Gastroesophageal sphincter (tissue), 4 donors: ENCODE results near the gene IREB2. TPM values are rescaled to one million over a fixed set of nuclear protein-coding genes. Genes with fewer than 3 reads are reported as not detected.
"Not testable (repeated sequence)": the region's sequence is repeated elsewhere in the genome, so short reads cannot be mapped to it uniquely, and the experiment has no call there.

Experiments used
- ATAC-seq: fragments of 150-250 bp; one replicate; pipeline ENCODE4 v1.9.1; 2016; ENCODE audit warnings: mild to moderate bottlenecking, moderate library complexity
- H3K27ac ChIP-seq, 4 donors: fragments of 200-600 bp; sonication (generic) in 3 of 4; 1 replicate in 3 of 4; 2 replicates in 1 of 4; pipeline ENCODE4 v1.5.1; 2016 to 2019
- H3K27me3 ChIP-seq: fragments of 200-600 bp; sonication (generic); one replicate; pipeline ENCODE4 v1.5.1; 2019
- H3K36me3 ChIP-seq, 2 donors: fragments of 200-600 bp; sonication (generic); one replicate each; pipeline ENCODE4 v1.5.1; 2019; ENCODE audit warnings: control low read depth in 1 of 2
- H3K4me1 ChIP-seq, 3 donors: fragments of 200-600 bp; sonication (generic); 1 replicate in 2 of 3; 2 replicates in 1 of 3; pipeline ENCODE4 v1.5.1; 2016 to 2019; ENCODE audit warnings: control low read depth in 2 of 3
- H3K4me3 ChIP-seq, 2 donors: fragments of 200-600 bp; sonication (generic); one replicate each; pipeline ENCODE4 v1.5.1; 2019; ENCODE audit warnings: mild to moderate bottlenecking in 1 of 2, moderate library complexity in 1 of 2
- H3K9me3 ChIP-seq, 3 donors: fragments of 200-600 bp; sonication (generic); one replicate each; pipeline ENCODE4 v1.5.1; 2017 to 2019; ENCODE audit warnings: control low read depth in 2 of 3
- EP300 ChIP-seq: sonication (generic); formaldehyde crosslinking; IDR thresholded peaks from one replicate; pipeline ENCODE4 v1.6.1; 2017; ENCODE audit warnings: antibody characterized with exemption, mild to moderate bottlenecking
- POLR2A ChIP-seq, 2 donors: fragments of 450-650 bp; IDR thresholded peaks; one replicate each; pipeline ENCODE4 v1.6.1; 2017; ENCODE audit warnings: antibody characterized with exemption in 2 of 2, mild to moderate bottlenecking in 2 of 2, moderate library complexity in 1 of 2
- POLR2AphosphoS5 ChIP-seq: sonication (generic); formaldehyde crosslinking; IDR thresholded peaks from one replicate; pipeline ENCODE4 v1.6.1; 2017; ENCODE audit warnings: antibody characterized with exemption
- WGBS, 2 donors: methylation state at CpG; one replicate each; pipeline ENCODE4 v1.1.5; 2018; ENCODE audit warnings: low coverage in 1 of 2; 5-methylcytosine and 5-hydroxymethylcytosine counted together
- total RNA-seq, 4 donors: library from RNA; depleted of rRNA; stranded (reverse); fragments of >200 nt; gene quantifications; one replicate each; pipeline ENCODE4 v1.1.0, GENCODE V29; 2016
- TF ChIP-seq, protein P1 (sequence below), 4 experiments: fragments of 200-600 bp in 2 of 4; fragments of 450-650 bp in 2 of 4; sonication (generic) in 1 of 4; IDR thresholded peaks; one replicate each; pipeline ENCODE4 v1.5.1; 2017 to 2019; ENCODE audit warnings: antibody characterized with exemption in 4 of 4, mild to moderate bottlenecking in 2 of 4, moderate library complexity in 2 of 4

The IREB2 gene
- total RNA-seq, 4 donors from 2014 or later: 16.9 to 33.5 (median 25.9) TPM

DNA sequence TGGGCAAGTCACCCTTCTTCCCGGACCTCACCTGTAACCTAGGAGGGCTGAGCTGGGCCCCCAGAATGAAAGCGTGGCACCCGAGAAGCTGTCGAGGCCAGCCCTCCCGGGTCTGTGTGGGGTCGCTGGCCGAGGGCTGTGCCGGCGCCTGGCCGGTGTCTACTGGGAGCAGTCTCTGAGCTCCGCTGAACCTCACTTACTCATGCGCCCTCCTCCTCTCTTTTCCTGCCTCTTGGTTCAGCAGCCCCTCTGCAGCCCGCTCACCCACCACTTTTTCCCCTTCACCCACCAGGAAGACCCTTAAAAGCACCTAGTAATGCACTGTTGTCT is 69.8 kb downstream of the IREB2 start:
- peak overlapping the region; percentile 62 to 70 for H3K4me3 ChIP-seq
- WGBS, 2 donors: 20% methylated on average over 1 of the region's 13 CpGs; no CpG with 5 or more reads in 1 of the 2 donors
- H3K9me3 ChIP-seq: no peaks in the 10 kb centered on the region
- H3K36me3 ChIP-seq: no peaks in the 10 kb centered on the region
- H3K27ac ChIP-seq: peak overlapping the region; percentile 25 to 87 (median 84)
- H3K27me3 ChIP-seq: no peaks in the 10 kb centered on the region
- H3K4me1 ChIP-seq: peaks cover 0 to 16% (median 6%) of the 10 kb centered on the region in 3 donors
- TF ChIP-seq POLR2A (IDR thresholded peaks at IDR 0.05): no peak
- no peak for TF ChIP-seq POLR2AphosphoS5
- no peak for TF ChIP-seq EP300
- TF ChIP-seq, protein P1, sequence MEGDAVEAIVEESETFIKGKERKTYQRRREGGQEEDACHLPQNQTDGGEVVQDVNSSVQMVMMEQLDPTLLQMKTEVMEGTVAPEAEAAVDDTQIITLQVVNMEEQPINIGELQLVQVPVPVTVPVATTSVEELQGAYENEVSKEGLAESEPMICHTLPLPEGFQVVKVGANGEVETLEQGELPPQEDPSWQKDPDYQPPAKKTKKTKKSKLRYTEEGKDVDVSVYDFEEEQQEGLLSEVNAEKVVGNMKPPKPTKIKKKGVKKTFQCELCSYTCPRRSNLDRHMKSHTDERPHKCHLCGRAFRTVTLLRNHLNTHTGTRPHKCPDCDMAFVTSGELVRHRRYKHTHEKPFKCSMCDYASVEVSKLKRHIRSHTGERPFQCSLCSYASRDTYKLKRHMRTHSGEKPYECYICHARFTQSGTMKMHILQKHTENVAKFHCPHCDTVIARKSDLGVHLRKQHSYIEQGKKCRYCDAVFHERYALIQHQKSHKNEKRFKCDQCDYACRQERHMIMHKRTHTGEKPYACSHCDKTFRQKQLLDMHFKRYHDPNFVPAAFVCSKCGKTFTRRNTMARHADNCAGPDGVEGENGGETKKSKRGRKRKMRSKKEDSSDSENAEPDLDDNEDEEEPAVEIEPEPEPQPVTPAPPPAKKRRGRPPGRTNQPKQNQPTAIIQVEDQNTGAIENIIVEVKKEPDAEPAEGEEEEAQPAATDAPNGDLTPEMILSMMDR (IDR thresholded peaks at IDR 0.05): no peak
- ATAC-seq: no peak

DNA sequence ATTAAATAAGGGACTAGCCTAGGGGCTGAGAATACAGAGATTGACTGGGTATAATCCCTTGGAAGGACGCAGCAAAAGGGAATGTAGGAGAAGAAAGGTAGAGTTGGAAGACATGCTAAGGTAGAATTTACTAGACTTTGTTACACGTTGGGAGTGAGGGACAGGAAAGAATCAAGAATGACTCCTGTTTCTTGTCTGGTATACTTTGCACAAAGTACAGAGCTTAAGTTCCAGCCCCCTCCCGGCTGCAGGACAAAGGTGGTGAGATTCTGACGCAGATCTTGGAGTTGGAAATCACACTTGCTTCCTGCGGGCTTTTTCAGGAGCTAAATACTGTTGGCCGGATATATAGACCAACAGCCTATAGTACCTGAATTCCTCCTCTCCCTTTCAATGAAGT is 70.3 kb downstream of the IREB2 start:
- Histone ChIP-seq H3K36me3 (no peaks in the 10 kb centered on the region), H3K27me3 (no peaks in the 10 kb centered on the region), H3K4me1 (peaks cover 0 to 16% (median 6%) of the 10 kb centered on the region in 3 donors), H3K4me3 (peak overlapping the region; percentile 62 to 70), H3K27ac (peak overlapping the region in 1 of 4 donors; percentile 83), H3K9me3 (no peaks in the 10 kb centered on the region)
- WGBS, 2 donors: 25 to 30% methylated on average over 5 to 6 of the region's 6 CpGs
- TF ChIP-seq POLR2AphosphoS5 (no peak), POLR2A (IDR thresholded peaks at IDR 0.05) (no peak), EP300 (no peak)
- TF ChIP-seq, protein P1 (IDR thresholded peaks at IDR 0.05): no peak
- ATAC-seq: no peak

DNA sequence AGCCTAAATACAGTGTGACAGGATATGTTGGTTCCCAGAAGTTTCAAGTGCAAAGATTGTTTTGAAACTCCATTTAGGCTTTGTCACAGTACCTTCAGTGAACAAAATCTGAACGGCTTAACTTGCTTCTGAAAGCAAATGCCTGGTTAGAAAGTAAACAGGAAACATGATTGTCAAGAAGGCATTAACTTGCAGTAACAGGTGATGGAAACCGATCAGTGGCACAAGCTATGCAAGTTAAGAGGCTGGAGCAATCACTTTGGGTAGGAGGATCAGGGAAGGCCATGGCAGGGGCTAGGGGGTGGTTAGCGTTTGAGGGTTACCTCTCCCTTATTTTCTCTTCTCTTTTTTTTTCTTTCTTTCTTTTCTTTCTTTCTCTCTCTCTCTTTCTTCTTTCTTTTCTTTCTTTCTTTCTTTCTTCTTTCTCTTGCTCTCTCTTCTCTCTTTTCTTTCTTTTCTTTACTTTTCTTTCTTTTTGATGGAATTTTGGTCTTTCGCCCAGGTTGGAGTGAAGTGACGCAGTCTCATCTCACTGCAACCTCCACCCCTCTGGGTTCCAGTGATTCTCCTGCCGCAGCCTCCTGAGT is 71.8 kb downstream of the IREB2 start:
- H3K4me3 ChIP-seq: no peak overlapping the region
- peaks cover 0 to 16% (median 6%) of the 10 kb centered on the region in 3 donors for H3K4me1 ChIP-seq
- peaks cover 0 to 6% of the 10 kb centered on the region in 2 donors for H3K36me3 ChIP-seq
- no peak for ATAC-seq
- H3K27me3 ChIP-seq: no peaks in the 10 kb centered on the region
- H3K27ac ChIP-seq: no peak overlapping the region
- H3K9me3 ChIP-seq: no peaks in the 10 kb centered on the region
- no peak for TF ChIP-seq POLR2AphosphoS5
- TF ChIP-seq, protein P1 (IDR thresholded peaks at IDR 0.05): no peak
- TF ChIP-seq EP300: no peak
- TF ChIP-seq POLR2A (IDR thresholded peaks at IDR 0.05): no peak
- WGBS, 2 donors: 68 to 77% methylated on average over 3 of the region's 6 CpGs

DNA sequence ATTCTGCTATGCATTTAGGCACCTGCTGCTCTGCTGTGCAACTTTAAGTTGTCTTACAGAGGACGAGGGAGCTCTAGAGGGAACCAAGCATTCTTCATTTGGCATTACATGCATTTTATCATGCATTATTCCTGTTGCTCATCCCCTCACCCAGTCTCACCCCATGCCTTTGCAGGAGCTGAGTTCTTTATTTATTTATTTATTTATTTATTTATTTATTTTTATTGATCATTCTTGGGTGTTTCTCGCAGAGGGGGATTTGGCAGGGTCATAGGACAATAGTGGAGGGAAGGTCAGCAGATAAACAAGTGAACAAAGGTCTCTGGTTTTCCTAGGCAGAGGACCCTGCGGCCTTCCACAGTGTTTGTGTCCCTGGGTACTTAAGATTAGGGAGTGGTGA is 82.0 kb downstream of the IREB2 start:
- H3K9me3 ChIP-seq, H3K4me3 ChIP-seq, H3K27ac ChIP-seq, H3K4me1 ChIP-seq, ATAC-seq, H3K27me3 ChIP-seq: not testable (repeated sequence)
- peaks cover 0 to 49% of the 10 kb centered on the region in 2 donors for H3K36me3 ChIP-seq
- WGBS, 2 donors: 100% methylated on average over 1 of the region's 3 CpGs

DNA sequence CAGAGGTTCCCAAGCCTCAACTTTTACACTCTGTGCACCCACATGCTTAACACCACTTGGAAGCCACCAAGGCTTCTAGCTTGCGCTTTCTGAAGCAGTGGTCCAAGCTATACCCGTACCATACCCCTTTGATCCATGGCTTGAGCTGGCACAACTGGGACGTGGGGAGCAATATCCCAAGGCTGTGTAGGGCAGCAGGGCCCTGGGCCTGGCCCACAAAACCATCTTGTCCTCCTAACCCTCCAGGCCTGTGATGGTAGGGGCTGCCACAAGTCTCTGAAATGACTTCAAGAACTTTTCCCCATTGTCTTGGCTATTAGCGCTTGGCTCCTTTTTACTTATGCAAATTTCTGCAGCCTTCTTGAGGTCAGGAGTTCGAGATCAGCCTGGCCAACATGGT is 86.2 kb downstream of the IREB2 start:
- no peaks in the 10 kb centered on the region for H3K4me1 ChIP-seq
- WGBS, 2 donors: 80 to 100% methylated on average over 2 to 3 of the region's 5 CpGs
- H3K4me3 ChIP-seq: no peak overlapping the region
- H3K36me3 ChIP-seq: peaks cover 0 to 20% of the 10 kb centered on the region in 2 donors
- H3K9me3 ChIP-seq: no peaks in the 10 kb centered on the region
- no peak overlapping the region for H3K27ac ChIP-seq
- no peak for TF ChIP-seq POLR2AphosphoS5
- no peak for TF ChIP-seq POLR2A (IDR thresholded peaks at IDR 0.05)
- TF ChIP-seq, protein P1 (IDR thresholded peaks at IDR 0.05): no peak
- TF ChIP-seq EP300: no peak
- no peak for ATAC-seq
- H3K27me3 ChIP-seq: no peaks in the 10 kb centered on the region
